ENCODE measurements around the gene CAPN12. TPM values are rescaled to one million over a fixed set of nuclear protein-coding genes. Genes with fewer than 3 reads are reported as not detected.
A peak's percentile ranks its signal among the peaks of the same experiment; 100 is the strongest.

CAPN12 gene
- total and polyA plus RNA-seq, 7 experiments from 2014 or later: 0.84 to 5.1 (median 2.6) TPM; not detected in 1

- Mint-ChIP-seq H3K36me3 (peaks cover 0 to 9% (median 0%) of the 10 kb centered on the region in 5 donors), H3K4me3 (peak overlapping the region; percentile 64 to 85 (median 74)), H3K9me3 (peaks cover 0 to 3% (median 0%) of the 10 kb centered on the region in 11 donors), H3K27me3 (peaks cover 0 to 10% (median 0%) of the 10 kb centered on the region in 5 donors), H3K27ac (peak overlapping the region in 8 of 9 donors; percentile 60 to 92 (median 74)), H3K4me1 (peaks cover 11 to 49% (median 29%) of the 10 kb centered on the region in 7 donors)
- ChIA-PET CTCF (interaction anchor here (2.3 kb wide), 1 partner anchor 195 kb away, joined by 6 read pairs; the partner anchor contains the start of genes MRPS12 and SARS2), POLR2A (interaction anchor here (0.8 to 3.8 kb wide), 4 partner anchors 66 to 196 kb away, joined by 3 to 17 read pairs (median 4); partner anchors contain the start of genes MRPS12 and SARS2)
- H3K27me3 ChIP-seq (ENCODE audit: control insufficient read depth in 2 of 2, insufficient read depth in 2 of 2, low read length in 2 of 2): no peaks in the 10 kb centered on the region
- H3K9me3 ChIP-seq (ENCODE audit: control insufficient read depth in 2 of 3, low read length in 3 of 3): no peaks in the 10 kb centered on the region
- intact Hi-C loops (cut with micrococcal nuclease): loop anchor here (2.0 to 5.0 kb wide), 4 partner anchors 78 to 332 kb away; partner anchors contain the start of genes ACTN4 (in 1 of the 2), ECH1 (in 1 of the 2) and FAM98C (in 1 of the 2)
- peak in 7 of 9 donors; percentile 16 to 48 (median 38) for DNase-seq
- ATAC-seq: peak; percentile 7
- peaks cover 15 to 27% of the 10 kb centered on the region in 2 donors for H3K4me1 ChIP-seq (ENCODE audit: control insufficient read depth in 2 of 2, insufficient read depth in 2 of 2, low read length in 2 of 2)
- no peaks in the 10 kb centered on the region for H3K36me3 ChIP-seq (ENCODE audit: control insufficient read depth in 2 of 3, insufficient read depth in 3 of 3, low read length in 3 of 3)
- peak overlapping the region; percentile 14 for H3K27ac ChIP-seq (ENCODE audit: low read depth, low read length)
- H3K4me3 ChIP-seq (ENCODE audit: low read length): peak overlapping the region; percentile 41
Measured at GRCh38 chr19:38735257-38735686, 9.0 kb downstream of the CAPN12 start.

- intact Hi-C loops (cut with micrococcal nuclease): loop anchor here (2.0 to 5.0 kb wide), 8 partner anchors 78 to 332 kb away; partner anchors contain the start of genes ECH1 (in 2 of the 2), ACTN4 (in 1 of the 2) and FAM98C (in 1 of the 2)
- peak; percentile 38 for ATAC-seq
- peak in 6 of 9 donors; percentile 26 to 45 (median 34) for DNase-seq
- Histone ChIP-seq H3K4me1 (ENCODE audit: control insufficient read depth in 2 of 2, insufficient read depth in 2 of 2, low read length in 2 of 2) (peaks cover 15 to 21% of the 10 kb centered on the region in 2 donors), H3K9me3 (ENCODE audit: control insufficient read depth in 2 of 3, low read length in 3 of 3) (no peaks in the 10 kb centered on the region), H3K36me3 (ENCODE audit: control insufficient read depth in 2 of 3, insufficient read depth in 3 of 3, low read length in 3 of 3) (no peaks in the 10 kb centered on the region), H3K4me3 (ENCODE audit: low read length) (peak overlapping the region; percentile 41), H3K27me3 (ENCODE audit: control insufficient read depth in 2 of 2, insufficient read depth in 2 of 2, low read length in 2 of 2) (no peaks in the 10 kb centered on the region), H3K27ac (ENCODE audit: low read depth, low read length) (peak overlapping the region; percentile 47)
- Mint-ChIP-seq H3K27ac (peak overlapping the region; percentile 28 to 92 (median 72)), H3K4me1 (peaks cover 13 to 53% (median 29%) of the 10 kb centered on the region in 7 donors), H3K36me3 (peaks cover 0 to 11% (median 0%) of the 10 kb centered on the region in 5 donors), H3K4me3 (peak overlapping the region; percentile 64 to 85 (median 74)), H3K9me3 (peaks cover 0 to 2% (median 0%) of the 10 kb centered on the region in 11 donors), H3K27me3 (peaks cover 0 to 10% (median 0%) of the 10 kb centered on the region in 5 donors)
- ChIA-PET POLR2A (interaction anchor here (0.6 to 3.8 kb wide), 6 partner anchors 65 to 197 kb away, joined by 3 to 17 read pairs (median 4); partner anchors contain the start of genes HNRNPL, MRPS12 and SARS2), CTCF (interaction anchor here (1.1 to 2.3 kb wide), 2 partner anchors 35 to 196 kb away, joined by 4 to 6 read pairs; partner anchors contain the start of genes MRPS12 and SARS2)
Measured at GRCh38 chr19:38734426-38735256, 9.6 kb downstream of the CAPN12 start.

GRCh38 chr19:38734176-38734425, 10.2 kb downstream of the CAPN12 start:
- Histone ChIP-seq H3K36me3 (ENCODE audit: control insufficient read depth in 2 of 3, insufficient read depth in 3 of 3, low read length in 3 of 3) (no peaks in the 10 kb centered on the region), H3K27me3 (ENCODE audit: control insufficient read depth in 2 of 2, insufficient read depth in 2 of 2, low read length in 2 of 2) (no peaks in the 10 kb centered on the region), H3K27ac (ENCODE audit: low read depth, low read length) (peak overlapping the region; percentile 47), H3K4me3 (ENCODE audit: low read length) (peak overlapping the region; percentile 41), H3K9me3 (ENCODE audit: control insufficient read depth in 2 of 3, low read length in 3 of 3) (no peaks in the 10 kb centered on the region), H3K4me1 (ENCODE audit: control insufficient read depth in 2 of 2, insufficient read depth in 2 of 2, low read length in 2 of 2) (peaks cover 15 to 17% of the 10 kb centered on the region in 2 donors)
- H3K27ac Mint-ChIP-seq: peak overlapping the region in 8 of 9 donors; percentile 28 to 92 (median 72)
- peak overlapping the region in 9 of 10 donors; percentile 32 to 83 (median 68) for H3K4me3 Mint-ChIP-seq
- CTCF ChIA-PET: interaction anchor here (1.1 to 2.3 kb wide), 3 partner anchors 9 to 196 kb away, joined by 4 to 6 read pairs (median 5); partner anchors contain the start of genes MRPS12 and SARS2
- peaks cover 13 to 55% (median 29%) of the 10 kb centered on the region in 7 donors for H3K4me1 Mint-ChIP-seq
- intact Hi-C loops (cut with micrococcal nuclease): loop anchor here (2.0 to 5.0 kb wide), 7 partner anchors 77 to 331 kb away; partner anchors contain the start of genes ECH1 (in 2 of the 2) and FAM98C (in 1 of the 2)
- DNase-seq: no peak
- no peak for ATAC-seq
- peaks cover 0 to 13% (median 0%) of the 10 kb centered on the region in 5 donors for H3K36me3 Mint-ChIP-seq
- peaks cover 0 to 1% (median 0%) of the 10 kb centered on the region in 11 donors for H3K9me3 Mint-ChIP-seq
- POLR2A ChIA-PET: interaction anchor here (1.2 to 3.8 kb wide), 4 partner anchors 65 to 197 kb away, joined by 3 to 17 read pairs (median 4); partner anchors contain the start of genes HNRNPL, MRPS12 and SARS2
- H3K27me3 Mint-ChIP-seq: peaks cover 0 to 10% (median 0%) of the 10 kb centered on the region in 5 donors

- Histone ChIP-seq H3K36me3 (ENCODE audit: control insufficient read depth in 2 of 3, insufficient read depth in 3 of 3, low read length in 3 of 3) (no peaks in the 10 kb centered on the region), H3K27me3 (ENCODE audit: control insufficient read depth in 2 of 2, insufficient read depth in 2 of 2, low read length in 2 of 2) (no peaks in the 10 kb centered on the region), H3K4me1 (ENCODE audit: control insufficient read depth in 2 of 2, insufficient read depth in 2 of 2, low read length in 2 of 2) (peaks cover 15 to 17% of the 10 kb centered on the region in 2 donors), H3K9me3 (ENCODE audit: control insufficient read depth in 2 of 3, low read length in 3 of 3) (no peaks in the 10 kb centered on the region), H3K27ac (ENCODE audit: low read depth, low read length) (peak overlapping the region; percentile 47), H3K4me3 (ENCODE audit: low read length) (no peak overlapping the region)
- Mint-ChIP-seq H3K27me3 (peaks cover 0 to 10% (median 0%) of the 10 kb centered on the region in 5 donors), H3K9me3 (peaks cover 0 to 1% (median 0%) of the 10 kb centered on the region in 11 donors), H3K4me3 (peak overlapping the region in 3 of 10 donors; percentile 38 to 83 (median 67)), H3K4me1 (peaks cover 13 to 51% (median 29%) of the 10 kb centered on the region in 7 donors), H3K27ac (peak overlapping the region in 6 of 9 donors; percentile 28 to 86 (median 70)), H3K36me3 (peaks cover 0 to 13% (median 0%) of the 10 kb centered on the region in 5 donors)
- DNase-seq (no peak), ATAC-seq (no peak)
- ChIA-PET POLR2A (interaction anchor here (1.1 to 3.8 kb wide), 4 partner anchors 36 to 198 kb away, joined by 3 to 17 read pairs (median 4); partner anchors contain the start of genes HNRNPL, MRPS12 and SARS2), CTCF (interaction anchor here (0.6 to 2.3 kb wide), 4 partner anchors 9 to 221 kb away, joined by 4 to 6 read pairs (median 4); partner anchors contain the start of genes MRPS12 and SARS2)
- intact Hi-C loops (cut with micrococcal nuclease): loop anchor here (2.0 to 5.0 kb wide), 7 partner anchors 77 to 331 kb away; partner anchors contain the start of genes ECH1 (in 2 of the 2) and FAM98C (in 1 of the 2)
Measured at GRCh38 chr19:38733493-38734175, 10.6 kb downstream of the CAPN12 start.

GRCh38 chr19:38733241-38733492, 11.1 kb downstream of the CAPN12 start:
- Mint-ChIP-seq H3K4me1 (peaks cover 13 to 48% (median 29%) of the 10 kb centered on the region in 7 donors), H3K36me3 (peaks cover 0 to 14% (median 0%) of the 10 kb centered on the region in 5 donors), H3K9me3 (peaks cover 0 to 1% (median 0%) of the 10 kb centered on the region in 11 donors), H3K27me3 (peaks cover 0 to 10% (median 0%) of the 10 kb centered on the region in 5 donors), H3K27ac (peak overlapping the region in 5 of 9 donors; percentile 31 to 86 (median 65)), H3K4me3 (no peak overlapping the region)
- no peak overlapping the region for H3K27ac ChIP-seq (ENCODE audit: low read depth, low read length)
- ATAC-seq (no peak), DNase-seq (no peak)
- H3K9me3 ChIP-seq (ENCODE audit: control insufficient read depth in 2 of 3, low read length in 3 of 3): no peaks in the 10 kb centered on the region
- CTCF ChIA-PET: interaction anchor here (0.6 to 1.1 kb wide), 3 partner anchors 9 to 221 kb away, joined by 4 to 5 read pairs (median 4); no protein-coding TSS in a partner anchor
- no peaks in the 10 kb centered on the region for H3K36me3 ChIP-seq (ENCODE audit: control insufficient read depth in 2 of 3, insufficient read depth in 3 of 3, low read length in 3 of 3)
- H3K4me3 ChIP-seq (ENCODE audit: low read length): no peak overlapping the region
- intact Hi-C loops (cut with micrococcal nuclease): loop anchor here (5.0 kb wide), 4 partner anchors 99 to 219 kb away; partner anchors contain the start of gene ECH1 (in 1 of the 2)
- H3K4me1 ChIP-seq (ENCODE audit: control insufficient read depth in 2 of 2, insufficient read depth in 2 of 2, low read length in 2 of 2): peaks cover 15 to 17% of the 10 kb centered on the region in 2 donors
- POLR2A ChIA-PET: interaction anchor here (1.1 to 3.8 kb wide), 2 partner anchors 36 to 198 kb away, joined by 3 to 17 read pairs; partner anchors contain the start of genes MRPS12 and SARS2
- H3K27me3 ChIP-seq (ENCODE audit: control insufficient read depth in 2 of 2, insufficient read depth in 2 of 2, low read length in 2 of 2): no peaks in the 10 kb centered on the region

Data from naive thymus-derived CD4-positive, alpha-beta T cell (primary cell).